ENCODE measurements around the gene SLC38A5.

DNA sequence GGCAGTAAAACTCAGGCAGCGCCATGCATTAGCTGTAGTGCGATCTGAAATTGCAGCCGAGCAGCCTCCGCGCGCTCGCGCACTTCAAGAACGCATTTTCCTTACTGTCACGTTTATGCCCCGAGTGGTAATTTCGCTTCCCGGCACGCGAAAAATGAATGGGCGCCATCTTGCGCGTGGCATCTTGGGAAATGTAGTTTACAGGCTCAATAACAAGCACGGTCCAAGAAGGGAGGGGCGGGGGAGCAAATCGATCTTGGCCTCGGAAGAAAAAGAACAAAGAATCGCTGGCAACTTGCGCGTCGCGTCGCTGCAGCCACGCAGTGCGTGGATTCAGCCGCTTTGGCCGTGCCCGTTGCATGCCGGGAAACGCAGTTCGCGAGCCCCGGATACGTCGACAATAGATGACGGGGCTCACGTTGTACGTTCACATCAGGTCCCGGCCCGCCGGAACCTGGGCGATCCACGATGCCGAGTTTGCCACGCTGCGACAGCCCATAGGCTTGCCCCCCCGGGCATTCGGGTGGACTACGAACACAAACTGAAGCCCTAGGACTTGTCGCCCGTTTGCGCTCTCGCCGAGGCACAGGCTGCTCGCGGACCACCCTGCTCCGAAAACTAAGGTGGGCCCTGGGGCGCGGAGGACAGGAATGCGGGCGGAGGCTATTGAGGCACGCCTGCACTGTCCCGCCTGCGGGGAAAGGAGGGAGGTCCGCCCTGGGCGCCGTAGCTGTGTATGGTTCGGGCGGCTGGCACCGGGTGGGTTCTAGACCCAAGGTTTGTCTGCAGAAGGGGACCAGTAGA, 5.9 kb upstream of the SLC38A5 start, which contains the start of gene FTSJ1:
- TF ChIP-seq, protein P1, sequence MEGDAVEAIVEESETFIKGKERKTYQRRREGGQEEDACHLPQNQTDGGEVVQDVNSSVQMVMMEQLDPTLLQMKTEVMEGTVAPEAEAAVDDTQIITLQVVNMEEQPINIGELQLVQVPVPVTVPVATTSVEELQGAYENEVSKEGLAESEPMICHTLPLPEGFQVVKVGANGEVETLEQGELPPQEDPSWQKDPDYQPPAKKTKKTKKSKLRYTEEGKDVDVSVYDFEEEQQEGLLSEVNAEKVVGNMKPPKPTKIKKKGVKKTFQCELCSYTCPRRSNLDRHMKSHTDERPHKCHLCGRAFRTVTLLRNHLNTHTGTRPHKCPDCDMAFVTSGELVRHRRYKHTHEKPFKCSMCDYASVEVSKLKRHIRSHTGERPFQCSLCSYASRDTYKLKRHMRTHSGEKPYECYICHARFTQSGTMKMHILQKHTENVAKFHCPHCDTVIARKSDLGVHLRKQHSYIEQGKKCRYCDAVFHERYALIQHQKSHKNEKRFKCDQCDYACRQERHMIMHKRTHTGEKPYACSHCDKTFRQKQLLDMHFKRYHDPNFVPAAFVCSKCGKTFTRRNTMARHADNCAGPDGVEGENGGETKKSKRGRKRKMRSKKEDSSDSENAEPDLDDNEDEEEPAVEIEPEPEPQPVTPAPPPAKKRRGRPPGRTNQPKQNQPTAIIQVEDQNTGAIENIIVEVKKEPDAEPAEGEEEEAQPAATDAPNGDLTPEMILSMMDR (optimal IDR thresholded peaks at IDR 0.05 in 1 of 3, IDR thresholded peaks at IDR 0.05 in 1 of 3, conservative IDR thresholded peaks at IDR 0.05 in 1 of 3; ENCODE audit: extremely low read depth in 1 of 3, insufficient read depth in 2 of 3, low read length in 3 of 3) = no peak
- no peak for TF ChIP-seq EZH2 (IDR thresholded peaks at IDR 0.05; ENCODE audit: low read length)

Measured in keratinocyte (primary cell).